Breast epithelium (tissue), 3 donors: ENCODE measurements around the gene RAB3GAP1.

Experiments
- CTCF ChIP-seq, 3 donors: fragments of 450-650 bp; IDR thresholded peaks; one replicate each; pipeline ENCODE4 v1.5.1; 2016 to 2017; ENCODE audit warnings: antibody characterized with exemption in 3 of 3, mild to moderate bottlenecking in 3 of 3, moderate library complexity in 3 of 3
- POLR2A ChIP-seq: fragments of 450-650 bp; IDR thresholded peaks from one replicate; pipeline ENCODE4 v1.6.1; 2016; ENCODE audit warnings: antibody characterized with exemption, mild to moderate bottlenecking, moderate library complexity
- POLR2AphosphoS5 ChIP-seq, 3 donors: sonication (generic); formaldehyde crosslinking; IDR thresholded peaks; one replicate each; pipeline ENCODE4 v1.6.1; 2017; ENCODE audit warnings: antibody characterized with exemption in 3 of 3

- TF ChIP-seq POLR2A (no peak), CTCF (IDR thresholded peaks at IDR 0.05) (no peak), POLR2AphosphoS5 (IDR thresholded peaks at IDR 0.05) (no peak)
Measured at GRCh38 chr2:135186054-135186453, 134.0 kb downstream of the RAB3GAP1 start.
